HG03064 (cell line): Measurements from ENCODE around the gene PLD3.
"Not testable (repeated sequence)": the region's sequence is repeated elsewhere in the genome, so short reads cannot be mapped to it uniquely, and the experiment has no call there.

Experiments used
- ATAC-seq: cut with Tn5 transposase; IDR thresholded peaks from one replicate; pipeline ENCODE4 v1.9.1; 2021; ENCODE audit warnings: low read depth; ENCODE audit not compliant: unreplicated experiment

PLD3 gene

DNA sequence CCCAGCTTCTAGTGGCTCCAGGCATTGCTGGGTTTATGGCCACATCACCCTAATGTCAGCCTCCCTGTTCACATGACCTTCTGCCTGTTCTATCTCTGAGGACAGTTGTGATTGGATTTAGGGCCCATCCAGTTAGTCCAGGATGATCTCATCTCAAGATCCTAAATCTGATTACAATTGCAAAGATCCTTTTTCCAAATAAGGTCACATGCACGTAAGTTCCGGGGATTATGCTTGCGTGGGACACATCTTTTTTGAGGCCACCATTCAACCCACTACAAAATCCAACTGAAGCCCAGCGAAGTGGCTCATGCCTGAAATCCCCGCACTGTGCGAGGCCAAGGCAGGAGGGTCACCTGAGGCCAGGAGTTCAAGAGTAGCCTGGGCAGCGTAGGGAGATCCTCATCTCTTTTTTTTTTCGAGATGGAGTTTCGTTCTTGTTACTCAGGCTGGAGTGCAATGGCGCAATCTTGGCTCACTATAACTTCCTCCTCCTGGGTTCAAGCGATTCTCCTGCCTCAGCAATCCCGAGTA is 12.3 kb downstream of the PLD3 start:
- no peak for ATAC-seq

DNA sequence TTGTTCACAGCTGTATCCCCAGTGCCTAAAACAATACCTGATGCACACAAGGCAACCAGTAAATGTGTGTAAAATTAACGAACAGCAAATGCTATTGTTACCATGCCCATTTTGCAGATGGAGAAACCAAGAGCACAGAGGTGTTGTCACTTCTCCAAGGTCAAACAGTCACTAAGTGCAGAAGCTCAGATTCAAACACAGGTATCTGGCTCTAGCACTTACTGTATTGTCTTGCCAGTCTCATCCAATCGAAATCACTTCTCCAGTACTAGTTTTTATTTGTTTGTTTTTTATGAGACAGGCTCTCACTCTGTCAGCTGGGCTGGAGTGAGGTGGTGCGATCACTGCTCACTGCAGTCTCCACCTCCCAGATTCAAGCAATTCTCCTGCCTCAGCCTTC is 13.7 kb downstream of the PLD3 start:
- ATAC-seq: no peak

DNA sequence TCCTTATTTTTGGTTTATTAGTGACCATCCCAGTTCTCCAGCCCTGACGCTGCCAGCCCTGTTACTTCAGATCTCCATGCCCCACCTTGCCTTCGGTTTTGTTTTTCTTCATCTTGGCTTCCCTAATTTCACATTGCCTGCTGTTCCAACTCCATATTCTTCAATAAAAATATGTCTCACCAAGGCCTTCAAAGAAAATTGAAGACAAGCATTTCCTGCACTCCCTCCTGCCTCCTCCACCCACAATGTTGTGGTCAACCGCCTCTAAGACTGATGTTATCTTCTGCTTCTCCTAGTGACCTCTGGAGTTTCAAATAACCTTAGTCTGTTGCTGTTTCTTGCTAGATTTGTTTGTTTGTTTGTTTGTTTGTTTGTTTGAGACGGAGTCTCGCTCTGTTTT is 14.6 kb downstream of the PLD3 start:
- ATAC-seq: no peak

DNA sequence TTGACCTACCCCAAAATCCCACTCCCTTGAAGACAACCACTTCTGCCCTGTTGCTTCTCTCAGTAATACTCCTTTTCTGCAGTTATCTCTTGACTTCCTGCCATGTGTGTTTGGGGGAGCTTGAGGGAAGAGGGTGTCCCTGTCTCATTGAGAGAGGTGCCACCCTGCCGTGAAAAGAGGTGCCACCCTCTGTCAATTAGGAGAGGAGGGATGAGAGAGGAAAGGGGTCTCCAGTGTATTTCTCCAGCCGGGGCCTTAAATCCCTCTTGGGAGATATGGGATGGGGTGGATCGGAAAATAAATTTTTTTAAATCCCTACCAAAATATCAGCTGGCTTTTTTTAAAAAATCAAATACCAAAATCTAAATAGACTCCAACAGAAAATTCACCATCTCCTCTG is 16.5 kb downstream of the PLD3 start:
- ATAC-seq: no peak

GRCh38 chr19:40365613-40366401 is 17.3 kb downstream of the PLD3 start:
- ATAC-seq: no peak

- no peak for ATAC-seq
Observed at GRCh38 chr19:40366697-40367561, 18.4 kb downstream of the PLD3 start.

- no peak for ATAC-seq
Observed at GRCh38 chr19:40367577-40368434, 19.3 kb downstream of the PLD3 start.

DNA sequence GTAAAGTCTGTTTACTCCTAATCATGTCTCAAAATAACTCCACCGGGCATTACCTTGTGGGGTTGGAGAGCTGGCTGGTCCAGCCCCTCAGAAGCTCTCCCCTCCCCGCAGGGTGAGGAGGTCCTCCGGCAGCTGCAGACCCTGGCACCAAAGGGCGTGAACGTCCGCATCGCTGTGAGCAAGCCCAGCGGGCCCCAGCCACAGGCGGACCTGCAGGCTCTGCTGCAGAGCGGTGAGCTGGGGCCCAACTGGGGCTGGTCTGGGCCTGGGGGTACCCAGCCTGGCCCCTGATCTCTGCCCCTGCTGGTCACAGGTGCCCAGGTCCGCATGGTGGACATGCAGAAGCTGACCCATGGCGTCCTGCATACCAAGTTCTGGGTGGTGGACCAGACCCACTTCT is 21.3 kb downstream of the PLD3 start:
- ATAC-seq: no peak

DNA sequence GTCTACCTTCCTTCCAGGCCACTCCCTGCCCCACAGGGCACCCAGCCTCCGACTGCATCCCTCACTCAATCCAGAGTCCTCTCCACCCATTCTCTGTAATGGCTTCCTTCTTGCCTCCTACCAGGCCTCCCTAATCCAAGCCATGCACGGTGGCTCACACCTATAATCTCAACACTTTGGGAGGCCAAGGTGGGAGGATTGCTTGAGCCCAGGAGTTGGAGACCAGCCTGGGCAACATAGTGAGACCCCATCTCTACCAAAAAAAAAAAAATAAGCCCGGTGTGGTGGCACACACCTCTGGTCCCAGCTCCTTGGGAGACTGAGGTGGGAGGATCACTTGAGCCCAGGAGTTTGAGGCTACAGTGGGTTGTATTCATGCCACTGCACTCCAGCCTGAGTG is 21.8 kb downstream of the PLD3 start:
- not testable (repeated sequence) for ATAC-seq

GRCh38 chr19:40370997-40371801 is 22.7 kb downstream of the PLD3 start:
- no peak for ATAC-seq

DNA sequence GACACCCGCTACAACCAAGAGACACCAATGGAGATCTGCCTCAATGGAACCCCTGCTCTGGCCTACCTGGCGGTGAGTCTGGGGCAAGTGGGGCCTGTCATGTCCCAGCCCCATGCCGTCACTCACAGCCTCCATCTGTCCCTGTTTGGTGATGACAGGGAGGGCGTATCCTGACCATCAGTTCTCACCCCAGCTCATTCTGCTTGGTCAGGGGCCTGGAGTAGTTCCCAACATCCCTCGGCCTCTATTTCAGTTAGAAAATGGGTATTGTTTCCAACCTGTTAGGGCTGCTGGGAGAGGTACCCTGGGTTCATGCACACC is 23.3 kb downstream of the PLD3 start:
- no peak for ATAC-seq

- no peak for ATAC-seq
Observed at GRCh38 chr19:40374084-40374483, 25.6 kb downstream of the PLD3 start.

DNA sequence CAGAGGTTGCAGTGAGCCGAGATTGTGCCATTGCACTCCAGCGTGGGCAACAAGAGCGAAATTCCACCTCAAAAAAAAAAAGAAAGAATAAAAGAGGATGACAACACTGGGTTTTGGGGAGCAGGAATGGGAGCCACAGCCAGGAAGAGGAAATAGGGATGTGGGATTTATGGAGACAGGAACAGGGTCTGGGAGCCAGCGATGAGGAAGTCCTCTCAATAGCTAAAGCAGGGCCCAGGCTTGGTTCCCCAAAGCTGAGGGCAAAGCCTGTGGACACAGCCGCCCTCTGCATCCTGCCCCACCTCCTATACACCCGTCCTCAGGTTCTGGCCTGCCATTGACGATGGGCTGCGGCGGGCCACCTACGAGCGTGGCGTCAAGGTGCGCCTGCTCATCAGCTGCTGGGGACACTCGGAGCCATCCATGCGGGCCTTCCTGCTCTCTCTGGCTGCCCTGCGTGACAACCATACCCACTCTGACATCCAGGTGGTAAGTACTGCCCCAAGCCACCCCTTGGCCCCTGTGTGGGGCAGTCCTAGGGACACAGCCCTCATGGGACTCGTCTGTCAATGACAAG is 27.9 kb downstream of the PLD3 start:
- no peak for ATAC-seq

DNA sequence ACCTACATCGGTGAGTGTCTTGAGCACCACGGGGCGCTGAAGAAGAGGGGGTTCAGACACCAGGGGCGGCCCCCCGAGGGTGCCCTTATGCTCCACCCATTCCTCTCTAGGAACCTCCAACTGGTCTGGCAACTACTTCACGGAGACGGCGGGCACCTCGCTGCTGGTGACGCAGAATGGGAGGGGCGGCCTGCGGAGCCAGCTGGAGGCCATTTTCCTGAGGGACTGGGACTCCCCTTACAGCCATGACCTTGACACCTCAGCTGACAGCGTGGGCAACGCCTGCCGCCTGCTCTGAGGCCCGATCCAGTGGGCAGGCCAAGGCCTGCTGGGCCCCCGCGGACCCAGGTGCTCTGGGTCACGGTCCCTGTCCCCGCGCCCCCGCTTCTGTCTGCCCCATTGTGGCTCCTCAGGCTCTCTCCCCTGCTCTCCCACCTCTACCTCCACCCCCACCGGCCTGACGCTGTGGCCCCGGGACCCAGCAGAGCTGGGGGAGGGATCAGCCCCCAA is 29.4 kb downstream of the PLD3 start:
- ATAC-seq: no peak

DNA sequence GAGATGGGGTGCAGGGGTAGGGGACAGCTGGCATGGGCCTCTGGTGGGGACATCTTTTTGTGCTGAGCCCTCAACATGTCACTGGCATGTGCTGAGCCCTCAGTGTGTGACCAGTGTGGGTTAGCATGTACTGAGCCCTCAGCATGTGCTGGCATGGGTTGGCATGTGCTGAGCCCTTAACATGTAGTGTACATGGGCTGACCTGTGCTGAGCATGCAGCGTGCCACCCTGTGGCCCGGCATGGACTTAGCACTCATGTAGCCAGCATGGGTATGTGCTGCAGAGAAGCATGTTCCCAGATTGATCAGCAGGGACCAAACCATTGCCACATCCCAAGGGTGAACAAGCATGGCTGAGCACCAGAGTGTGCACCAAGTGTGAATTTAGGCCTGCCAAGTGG is 30.0 kb downstream of the PLD3 start:
- no peak for ATAC-seq

DNA sequence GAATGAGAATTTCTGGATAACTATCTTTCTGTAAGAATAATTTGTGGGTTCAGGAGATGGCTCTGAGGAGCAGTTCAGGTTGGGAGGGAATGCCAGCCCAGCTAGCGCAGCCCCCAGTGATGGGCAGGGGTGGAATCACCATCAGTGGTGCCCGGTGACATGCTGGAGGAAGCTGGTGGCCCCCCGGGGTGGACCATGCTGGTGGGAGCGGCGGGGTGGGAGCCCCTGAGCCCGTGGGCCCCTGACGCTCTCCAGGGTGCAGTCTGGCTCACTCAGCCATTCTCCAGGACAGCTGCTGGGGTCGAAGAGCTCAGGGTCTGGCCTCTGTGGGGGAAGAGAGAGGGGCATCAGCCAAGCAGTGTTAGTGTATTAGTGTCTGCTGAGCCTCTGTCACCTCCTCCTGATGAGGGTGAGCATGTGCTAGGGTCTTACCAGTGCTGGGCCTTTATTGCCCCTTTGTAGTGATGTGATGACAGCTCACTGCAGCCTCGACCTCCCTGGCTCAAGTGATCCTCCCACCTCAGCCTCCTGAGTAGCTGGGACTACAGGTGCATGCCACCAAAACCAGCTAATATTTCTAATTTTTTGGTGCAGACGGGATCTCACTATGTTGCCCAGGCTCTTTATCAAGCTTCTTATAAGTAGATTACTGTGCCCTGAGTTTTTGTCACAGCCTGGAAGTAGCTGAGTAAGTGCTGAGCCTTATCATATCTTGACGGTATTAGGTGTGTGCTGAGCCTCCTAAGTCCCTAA is 31.1 kb downstream of the PLD3 start:
- ATAC-seq: no peak

- no peak for ATAC-seq
Observed at GRCh38 chr19:40380199-40381037, 31.9 kb downstream of the PLD3 start.

DNA sequence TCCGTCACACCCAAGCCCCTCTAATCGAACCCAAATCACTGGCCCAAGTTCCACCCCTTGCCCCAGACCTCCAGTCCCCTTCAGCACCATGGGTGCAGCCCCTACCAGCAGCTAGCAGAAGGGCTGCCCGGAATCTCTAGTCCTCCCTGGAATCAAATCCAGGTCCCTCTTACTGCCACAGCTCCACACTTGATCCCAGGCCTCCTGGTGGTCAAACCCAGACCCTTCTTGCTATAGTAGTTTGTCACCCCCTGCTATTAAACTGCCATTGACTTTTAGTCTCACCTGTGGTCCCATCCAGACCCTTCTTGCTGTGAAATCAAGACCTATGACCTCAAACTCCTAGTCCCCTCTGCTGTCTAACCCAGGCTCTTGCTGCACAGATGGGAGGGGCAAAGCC is 32.8 kb downstream of the PLD3 start:
- no peak for ATAC-seq
